WTC11 (cell line): ENCODE data around the gene LTBR.

ENCODE experiments used
- JUN ChIP-seq: sonication (generic); formaldehyde crosslinking; IDR thresholded peaks from 2 replicates; pipeline ENCODE4 v1.8.0; 2023; ENCODE audit warnings: mild to moderate bottlenecking, missing genetic modification reagents
- NFYB ChIP-seq: sonication (generic); formaldehyde crosslinking; conservative IDR thresholded peaks from 2 replicates; pipeline ENCODE4 v1.8.0; 2022; ENCODE audit warnings: low read depth, missing genetic modification reagents
- ZNF232 ChIP-seq: sonication (generic); formaldehyde crosslinking; IDR thresholded peaks from 2 replicates; pipeline ENCODE4 v1.8.0; 2022; ENCODE audit warnings: mild to moderate bottlenecking, missing genetic modification reagents
- TF ChIP-seq, protein P1 (sequence below): sonication (generic); formaldehyde crosslinking; IDR thresholded peaks from 2 replicates; pipeline ENCODE4 v1.8.1; 2022; ENCODE audit warnings: mild to moderate bottlenecking, missing genetic modification reagents, moderate library complexity, borderline replicate concordance
- TF ChIP-seq, protein P2 (sequence below): fragments of 200-600 bp; IDR thresholded peaks from 2 replicates; pipeline ENCODE4 v1.8.0; 2022; ENCODE audit warnings: antibody characterized with exemption
- TF ChIP-seq, protein P3 (sequence below): sonication (generic); formaldehyde crosslinking; IDR thresholded peaks from 2 replicates; pipeline ENCODE4 v1.8.1; 2022; ENCODE audit warnings: low read depth, missing genetic modification reagents, borderline replicate concordance

DNA sequence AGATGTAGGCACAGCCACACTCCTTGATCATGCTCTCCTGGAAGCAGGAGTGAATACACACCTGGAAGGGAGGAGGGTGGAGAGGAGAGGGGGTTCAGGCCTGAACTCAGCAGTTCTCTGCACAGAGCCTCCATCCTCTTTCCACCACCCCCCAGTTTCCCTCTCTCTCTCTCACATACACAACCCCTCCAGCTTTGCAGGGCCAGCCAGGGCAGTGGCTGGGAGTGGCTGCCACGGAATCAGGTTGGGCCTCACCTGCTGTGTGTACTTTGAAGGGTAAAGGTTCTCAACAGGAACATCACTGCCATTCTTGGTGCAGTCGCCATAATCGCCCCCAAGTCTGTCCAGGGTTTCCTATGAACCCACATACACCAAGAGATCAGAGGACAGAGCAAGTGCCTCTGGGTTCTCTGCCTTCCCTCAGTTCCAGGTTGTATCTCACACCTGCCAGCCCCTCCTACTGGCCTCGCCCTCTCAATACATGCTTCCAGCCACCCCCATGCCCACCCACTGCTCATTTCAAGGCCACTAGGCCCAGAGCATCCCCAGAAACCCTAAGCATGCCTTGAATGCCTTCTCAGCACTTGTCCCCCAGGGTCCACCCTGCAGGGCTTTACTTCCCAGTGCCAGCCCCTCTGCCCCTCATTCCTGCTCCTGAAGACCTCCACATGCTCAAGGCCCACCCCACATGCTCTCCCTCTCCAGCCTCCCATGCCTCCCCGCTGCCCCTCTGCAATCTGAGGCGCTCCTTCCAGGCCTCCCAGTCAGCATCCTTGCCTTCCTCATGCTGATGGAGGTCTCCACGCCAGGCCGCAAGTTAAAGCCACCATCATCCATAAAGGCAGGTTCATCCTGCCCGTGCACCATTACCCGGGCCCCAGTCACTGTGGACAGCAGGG is 29.2 kb upstream of the LTBR start:
- TF ChIP-seq, protein P1, sequence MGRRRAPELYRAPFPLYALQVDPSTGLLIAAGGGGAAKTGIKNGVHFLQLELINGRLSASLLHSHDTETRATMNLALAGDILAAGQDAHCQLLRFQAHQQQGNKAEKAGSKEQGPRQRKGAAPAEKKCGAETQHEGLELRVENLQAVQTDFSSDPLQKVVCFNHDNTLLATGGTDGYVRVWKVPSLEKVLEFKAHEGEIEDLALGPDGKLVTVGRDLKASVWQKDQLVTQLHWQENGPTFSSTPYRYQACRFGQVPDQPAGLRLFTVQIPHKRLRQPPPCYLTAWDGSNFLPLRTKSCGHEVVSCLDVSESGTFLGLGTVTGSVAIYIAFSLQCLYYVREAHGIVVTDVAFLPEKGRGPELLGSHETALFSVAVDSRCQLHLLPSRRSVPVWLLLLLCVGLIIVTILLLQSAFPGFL (CRISPR knock-in tag): no peak
- TF ChIP-seq, protein P2, sequence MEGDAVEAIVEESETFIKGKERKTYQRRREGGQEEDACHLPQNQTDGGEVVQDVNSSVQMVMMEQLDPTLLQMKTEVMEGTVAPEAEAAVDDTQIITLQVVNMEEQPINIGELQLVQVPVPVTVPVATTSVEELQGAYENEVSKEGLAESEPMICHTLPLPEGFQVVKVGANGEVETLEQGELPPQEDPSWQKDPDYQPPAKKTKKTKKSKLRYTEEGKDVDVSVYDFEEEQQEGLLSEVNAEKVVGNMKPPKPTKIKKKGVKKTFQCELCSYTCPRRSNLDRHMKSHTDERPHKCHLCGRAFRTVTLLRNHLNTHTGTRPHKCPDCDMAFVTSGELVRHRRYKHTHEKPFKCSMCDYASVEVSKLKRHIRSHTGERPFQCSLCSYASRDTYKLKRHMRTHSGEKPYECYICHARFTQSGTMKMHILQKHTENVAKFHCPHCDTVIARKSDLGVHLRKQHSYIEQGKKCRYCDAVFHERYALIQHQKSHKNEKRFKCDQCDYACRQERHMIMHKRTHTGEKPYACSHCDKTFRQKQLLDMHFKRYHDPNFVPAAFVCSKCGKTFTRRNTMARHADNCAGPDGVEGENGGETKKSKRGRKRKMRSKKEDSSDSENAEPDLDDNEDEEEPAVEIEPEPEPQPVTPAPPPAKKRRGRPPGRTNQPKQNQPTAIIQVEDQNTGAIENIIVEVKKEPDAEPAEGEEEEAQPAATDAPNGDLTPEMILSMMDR: no peak
- TF ChIP-seq, protein P3, sequence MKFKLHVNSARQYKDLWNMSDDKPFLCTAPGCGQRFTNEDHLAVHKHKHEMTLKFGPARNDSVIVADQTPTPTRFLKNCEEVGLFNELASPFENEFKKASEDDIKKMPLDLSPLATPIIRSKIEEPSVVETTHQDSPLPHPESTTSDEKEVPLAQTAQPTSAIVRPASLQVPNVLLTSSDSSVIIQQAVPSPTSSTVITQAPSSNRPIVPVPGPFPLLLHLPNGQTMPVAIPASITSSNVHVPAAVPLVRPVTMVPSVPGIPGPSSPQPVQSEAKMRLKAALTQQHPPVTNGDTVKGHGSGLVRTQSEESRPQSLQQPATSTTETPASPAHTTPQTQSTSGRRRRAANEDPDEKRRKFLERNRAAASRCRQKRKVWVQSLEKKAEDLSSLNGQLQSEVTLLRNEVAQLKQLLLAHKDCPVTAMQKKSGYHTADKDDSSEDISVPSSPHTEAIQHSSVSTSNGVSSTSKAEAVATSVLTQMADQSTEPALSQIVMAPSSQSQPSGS (CRISPR knock-in tag): no peak
- TF ChIP-seq JUN (CRISPR knock-in tag) (no peak), NFYB (CRISPR knock-in tag) (no peak), ZNF232 (CRISPR knock-in tag) (no peak)
